SU-DHL-6 (cell line): ENCODE results near the gene TMEM134.

ENCODE experiments used
- CTCF ChIP-seq: fragments of 200-600 bp; sonication (generic); IDR thresholded peaks from one replicate; pipeline ENCODE4 v1.5.1; 2017; ENCODE audit warnings: antibody characterized with exemption, mild to moderate bottlenecking, low read length, moderate library complexity; ENCODE audit not compliant: insufficient read depth, poor library complexity, severe bottlenecking
- EZH2phosphoT487 ChIP-seq: fragments of 200-600 bp; sonication (generic), shearing (Covaris generic); conservative IDR thresholded peaks from 2 replicates; pipeline ENCODE4 v1.6.1; 2018; ENCODE audit warnings: mild to moderate bottlenecking, antibody characterized with exemption, low read length, moderate library complexity, mixed read lengths

GRCh38 chr11:67469508-67469811 lies 409 bp upstream of the TMEM134 start:
- no peak for TF ChIP-seq CTCF
- no peak for TF ChIP-seq EZH2phosphoT487
